Bronchial smooth muscle cell (primary cell): ENCODE measurements around the gene GRXCR2. TPM values are rescaled to one million over a fixed set of nuclear protein-coding genes. Genes with fewer than 3 reads are reported as not detected.

Experiments
- total RNA-seq: library from RNA; depleted of rRNA; stranded (reverse); fragments of >200 nt; gene quantifications from 2 replicates; pipeline ENCODE4 v1.2.1, GENCODE V29; 2014

The GRXCR2 gene
- total RNA-seq: not detected in 2 replicates

GRCh38 chr5:145872914-145873313 lies at the start of gene GRXCR2:
Gene GRXCR2 (minus strand): TSS chr5:145873014. CDS start chr5:145872968, 46 bp downstream.

GRCh38 chr5:145834917-145835847 lies 37.6 kb downstream of the GRXCR2 start, which contains the start of gene PRELID2:
Gene PRELID2 (minus strand): TSS chr5:145835342. CDS start chr5:145835251, 91 bp downstream.

Other genes starting within 250 kb of the GRXCR2 start
- 10.9 and 19.7 TPM in 2 replicates for gene PRELID2, start 37.7 kb downstream of the GRXCR2 start, total RNA-seq
- gene SH3RF2, start 63.6 kb upstream of the GRXCR2 start, total RNA-seq: 0.09 and 0.79 TPM in 2 replicates
- gene PLAC8L1, start 232.6 kb upstream of the GRXCR2 start, total RNA-seq: 0.17 TPM in 1 of 2 replicates, not detected in the other